GM12878 (cell line): ENCODE measurements around the gene LPGAT1. TPM values are rescaled to one million over a fixed set of nuclear protein-coding genes. Genes with fewer than 3 reads are reported as not detected.

ENCODE experiments used
- ATAC-seq: fragments of 200-7000 bp; cut with Tn5 transposase; 3 replicates; pipeline ENCODE4 v1.9.1; 2020; ENCODE audit warnings: mild to moderate bottlenecking, moderate library complexity
- BruUV-seq: library from RNA; stranded (reverse); fragments of 400-500 nt; replicated peaks from 2 replicates; lab custom pipeline; 2021; lab: Mats Ljungman, UMichigan
- CTCF ChIA-PET: fragments of 300-600 bp; sonication (Branson Sonifier 250); formaldehyde crosslinking; extraction: SDS; loops from one replicate; lab custom pipeline; 2021; ENCODE audit warnings: inconsistent platforms; lab: Yijun Ruan, JAX
- POLR2A ChIA-PET: fragments of 350-600 bp; formaldehyde crosslinking; extraction: SDS; loops from one replicate; lab custom pipeline; 2021; ENCODE audit warnings: inconsistent platforms; lab: Charles Lee
- RAD21 ChIA-PET: fragments of 300-600 bp; sonication (Branson Sonifier 250); formaldehyde crosslinking; loops from one replicate; lab custom pipeline; 2023; ENCODE audit warnings: antibody characterized with exemption; ENCODE audit not compliant: unreplicated experiment; lab: Charles Lee
- SMC1A ChIA-PET: fragments of 300-600 bp; sonication (Branson Sonifier 250); formaldehyde crosslinking; loops from one replicate; lab custom pipeline; 2023; ENCODE audit not compliant: unreplicated experiment, uncharacterized antibody; lab: Charles Lee
- DNase-seq: peaks from one replicate; pipeline ENCODE4 v3.0.0-alpha.2; 2011; ENCODE audit warnings: low read depth, low spot score
- FAIRE-seq: peaks from 3 replicates; lab custom pipeline; 2011; peaks lifted over from hg19 to GRCh38; lab: Jason Lieb, UNC
- H2AFZ ChIP-seq: 2 replicates; pipeline ENCODE4 v1.6.0; 2011; ENCODE audit warnings: low read depth, low read length, control low read depth; ENCODE audit not compliant: control insufficient read depth
- H3K27ac ChIP-seq: 2 replicates; pipeline ENCODE4 v1.5.1; 2011; ENCODE audit warnings: control low read depth; ENCODE audit not compliant: control insufficient read depth, insufficient read depth
- H3K27me3 ChIP-seq, 2 experiments: replicated peaks in 1 of 2; 2 replicates each; pipeline versions ENCODE4 v1.6.0 to v1.6.1; 2011; ENCODE audit warnings: low read length in 1 of 2; ENCODE audit not compliant: control insufficient read depth in 2 of 2, insufficient read depth in 2 of 2
- H3K36me3 ChIP-seq, 2 experiments: 2 replicates each; pipeline ENCODE4 v1.5.1; 2011; ENCODE audit warnings: low read length in 1 of 2; ENCODE audit not compliant: control insufficient read depth in 2 of 2, insufficient read depth in 2 of 2
- H3K4me1 ChIP-seq: 2 replicates; pipeline ENCODE4 v1.6.1; 2011; ENCODE audit warnings: mild to moderate bottlenecking, low read length, moderate library complexity, mixed read lengths; ENCODE audit not compliant: control insufficient read depth, insufficient read depth
- H3K4me2 ChIP-seq: 2 replicates; pipeline ENCODE4 v1.6.0; 2011; ENCODE audit warnings: control low read depth; ENCODE audit not compliant: control insufficient read depth, insufficient read depth
- H3K4me3 ChIP-seq: fragments of 200-600 bp; sonication (generic); 2 replicates; pipeline ENCODE4 v1.5.1; 2016
- H3K79me2 ChIP-seq: 2 replicates; pipeline ENCODE4 v1.6.0; 2011; ENCODE audit warnings: low read length; ENCODE audit not compliant: control insufficient read depth, insufficient read depth
- H3K9ac ChIP-seq: 2 replicates; pipeline ENCODE4 v1.8.0; 2011; ENCODE audit warnings: low read length, control low read depth, mixed read lengths; ENCODE audit not compliant: control insufficient read depth, insufficient read depth
- H3K9me3 ChIP-seq: replicated peaks from 3 replicates; pipeline ENCODE4 v1.5.1; 2011; ENCODE audit warnings: mild to moderate bottlenecking, low read length; ENCODE audit not compliant: control insufficient read depth, insufficient read depth
- H4K20me1 ChIP-seq: 2 replicates; pipeline ENCODE4 v1.6.0; 2011; ENCODE audit not compliant: control insufficient read depth, insufficient read depth
- CTCF ChIP-seq, 3 experiments: IDR thresholded peaks in 2 of 3; conservative IDR thresholded peaks in 1 of 3; 2 replicates each; pipeline ENCODE4 v1.5.1; 2011; ENCODE audit warnings: low read depth in 3 of 3, low read length in 3 of 3, mild to moderate bottlenecking in 3 of 3, control low read depth in 2 of 3, moderate library complexity in 2 of 3, inconsistent platforms in 1 of 3, mixed read lengths in 1 of 3; ENCODE audit not compliant: control insufficient read depth in 2 of 3, insufficient read depth in 1 of 3; ENCODE audit errors: extremely low read depth in 1 of 3
- ETV6 ChIP-seq, 2 experiments: fragments of 450-650 bp in 1 of 2; IDR thresholded peaks in 1 of 2; conservative IDR thresholded peaks in 1 of 2; 2 replicates each; pipeline ENCODE4 v1.6.1; 2014; ENCODE audit warnings: antibody characterized with exemption in 1 of 2, borderline replicate concordance in 1 of 2, low read depth in 1 of 2, mild to moderate bottlenecking in 1 of 2, moderate library complexity in 1 of 2
- HCFC1 ChIP-seq: fragments of 150-350 bp; IDR thresholded peaks from 2 replicates; pipeline ENCODE4 v1.6.1; 2014; ENCODE audit warnings: low read length
- HDAC6 ChIP-seq: fragments of 200-600 bp; sonication (generic); IDR thresholded peaks from one replicate; pipeline ENCODE4 v1.8.0; 2017; ENCODE audit warnings: antibody characterized with exemption; ENCODE audit not compliant: unreplicated experiment
- NBN ChIP-seq: fragments of 450-650 bp; IDR thresholded peaks from 2 replicates; pipeline ENCODE4 v1.6.1; 2016
- NFIC ChIP-seq: IDR thresholded peaks from 2 replicates; pipeline ENCODE4 v1.6.1; 2012; ENCODE audit warnings: low read depth, mild to moderate bottlenecking, inconsistent platforms, low read length, moderate library complexity
- NRF1 ChIP-seq: conservative IDR thresholded peaks from 2 replicates; pipeline ENCODE4 v1.6.1; 2011; ENCODE audit warnings: mild to moderate bottlenecking, low read depth, low read length, improper control_type of control experiment
- SIX5 ChIP-seq: IDR thresholded peaks from 2 replicates; pipeline ENCODE4 v1.6.1; 2011; ENCODE audit warnings: mild to moderate bottlenecking, low read depth, low read length, moderate library complexity; ENCODE audit not compliant: severe bottlenecking
- SREBF2 ChIP-seq: IDR thresholded peaks from 2 replicates; pipeline ENCODE4 v1.6.1; 2012; ENCODE audit warnings: mild to moderate bottlenecking, low read length
- SUPT20H ChIP-seq: IDR thresholded peaks from 2 replicates; pipeline ENCODE4 v1.6.1; 2011; ENCODE audit warnings: low read depth, mild to moderate bottlenecking, low read length, moderate library complexity, borderline replicate concordance; ENCODE audit not compliant: control insufficient read depth
- TBL1XR1 ChIP-seq: IDR thresholded peaks from 2 replicates; pipeline ENCODE4 v1.6.1; 2012; ENCODE audit warnings: low read depth, low read length, improper control_type of control experiment
- TCF7 ChIP-seq: IDR thresholded peaks from 2 replicates; pipeline ENCODE4 v1.6.1; 2014; ENCODE audit warnings: antibody characterized with exemption, borderline replicate concordance
- USF2 ChIP-seq: IDR thresholded peaks from 2 replicates; pipeline ENCODE4 v1.6.1; 2011; ENCODE audit warnings: low read depth, low read length, improper control_type of control experiment, borderline replicate concordance
- WGBS: methylation state at CpG from one replicate; pipeline ENCODE4 v1.1.6; 2016; ENCODE audit warnings: low lambda C conversion rate; ENCODE audit not compliant: insufficient replicate concordance, insufficient coverage; ENCODE audit errors: missing lambda C conversion rate; 5-methylcytosine and 5-hydroxymethylcytosine counted together
- in situ Hi-C: fragments of 300-500 bp; cut with MboI; formaldehyde crosslinking; loops from 9 replicates; pipeline ENCODE4 v1.14.3; 2018; ENCODE audit warnings: mixed read lengths
- intact Hi-C: fragments of 100-400 bp; cut with micrococcal nuclease; formaldehyde crosslinking; loops from one replicate; pipeline ENCODE4 v1.14.2; 2022; ENCODE audit not compliant: unreplicated experiment
- polyA plus RNA-seq, 11 experiments: library from polyadenylated mRNA; depleted of rRNA in 4 of 11; unstranded in 6 of 11; stranded (reverse) in 5 of 11; fragments of >200 nt; fragmentation: Nextera tagmentation in 4 of 11; fragmentation: Illumina TruSeq in 1 of 11; extraction: Ambion mirVana in 4 of 11; extraction: Trizol in 1 of 11; gene quantifications; 1 replicate in 1 of 11; 2 replicates in 10 of 11; pipeline versions ENCODE4 v1.2.1 to v1.2.3, GENCODE V29; 2011 to 2016; ENCODE audit warnings: inconsistent platforms in 2 of 11, missing spikeins in 2 of 11, low read depth in 1 of 11
- total RNA-seq, 4 experiments: library from RNA; depleted of rRNA in 3 of 4; stranded (reverse); fragments of >200 nt in 3 of 4; fragmentation: Illumina TruSeq in 1 of 4; extraction: Trizol in 1 of 4; gene quantifications; 2 replicates each; pipeline versions ENCODE4 v1.2.1 to v1.2.3, GENCODE V29; 2013 to 2021
- TF ChIP-seq, protein P1 (sequence below): fragments of 450-650 bp; formaldehyde crosslinking; IDR thresholded peaks from 2 replicates; pipeline ENCODE4 v1.4.0; 2022; ENCODE audit warnings: mild to moderate bottlenecking, moderate library complexity

LPGAT1 gene
- total and polyA plus RNA-seq, 10 of the 15 experiments (the other 5 are each of a cell fraction or from before 2014, with no cell fraction given) = 5.8 to 40.6 (median 19.2) TPM

GRCh38 chr1:211714154-211714553, 116.4 kb downstream of the LPGAT1 start:
- POLR2A ChIA-PET = no interaction called here
- RAD21 ChIA-PET = no interaction called here
- SMC1A ChIA-PET = no interaction called here

More at GRCh38 chr1:211714154-211714553, 116.4 kb downstream of the LPGAT1 start:
- ATAC-seq = no peak
- no TSS peak for BruUV-seq
- in situ Hi-C loops (no loop called here), intact Hi-C loops (no loop called here)
- Histone ChIP-seq H3K27ac (no peak overlapping the region), H3K9me3 (no peaks in the 10 kb centered on the region; the same call in 2 of the 3 replicates), H3K27me3 (no peaks in the 10 kb centered on the region), H3K36me3 (no peaks in the 10 kb centered on the region), H3K4me2 (no peak overlapping the region), H3K9ac (no peak overlapping the region), H3K4me3 (no peak overlapping the region), H3K79me2 (no peaks in the 10 kb centered on the region), H2AFZ (no peak overlapping the region), H3K4me1 (no peaks in the 10 kb centered on the region), H4K20me1 (no peaks in the 10 kb centered on the region)
- 87% methylated on average over 5 of the region's 5 CpGs for WGBS
- DNase-seq = no peak
- TF ChIP-seq NFIC = no peak
- no peak for TF ChIP-seq TCF7
- TF ChIP-seq SUPT20H = no peak
- no peak for TF ChIP-seq SIX5
- TF ChIP-seq CTCF (IDR thresholded peaks at IDR 0.05 in 2 of 3, conservative IDR thresholded peaks at IDR 0.05 in 1 of 3; ENCODE audit: control insufficient read depth in 2 of 3, extremely low read depth in 1 of 3, insufficient read depth in 1 of 3, low read depth in 3 of 3, low read length in 3 of 3) = no peak
- TF ChIP-seq, protein P1, sequence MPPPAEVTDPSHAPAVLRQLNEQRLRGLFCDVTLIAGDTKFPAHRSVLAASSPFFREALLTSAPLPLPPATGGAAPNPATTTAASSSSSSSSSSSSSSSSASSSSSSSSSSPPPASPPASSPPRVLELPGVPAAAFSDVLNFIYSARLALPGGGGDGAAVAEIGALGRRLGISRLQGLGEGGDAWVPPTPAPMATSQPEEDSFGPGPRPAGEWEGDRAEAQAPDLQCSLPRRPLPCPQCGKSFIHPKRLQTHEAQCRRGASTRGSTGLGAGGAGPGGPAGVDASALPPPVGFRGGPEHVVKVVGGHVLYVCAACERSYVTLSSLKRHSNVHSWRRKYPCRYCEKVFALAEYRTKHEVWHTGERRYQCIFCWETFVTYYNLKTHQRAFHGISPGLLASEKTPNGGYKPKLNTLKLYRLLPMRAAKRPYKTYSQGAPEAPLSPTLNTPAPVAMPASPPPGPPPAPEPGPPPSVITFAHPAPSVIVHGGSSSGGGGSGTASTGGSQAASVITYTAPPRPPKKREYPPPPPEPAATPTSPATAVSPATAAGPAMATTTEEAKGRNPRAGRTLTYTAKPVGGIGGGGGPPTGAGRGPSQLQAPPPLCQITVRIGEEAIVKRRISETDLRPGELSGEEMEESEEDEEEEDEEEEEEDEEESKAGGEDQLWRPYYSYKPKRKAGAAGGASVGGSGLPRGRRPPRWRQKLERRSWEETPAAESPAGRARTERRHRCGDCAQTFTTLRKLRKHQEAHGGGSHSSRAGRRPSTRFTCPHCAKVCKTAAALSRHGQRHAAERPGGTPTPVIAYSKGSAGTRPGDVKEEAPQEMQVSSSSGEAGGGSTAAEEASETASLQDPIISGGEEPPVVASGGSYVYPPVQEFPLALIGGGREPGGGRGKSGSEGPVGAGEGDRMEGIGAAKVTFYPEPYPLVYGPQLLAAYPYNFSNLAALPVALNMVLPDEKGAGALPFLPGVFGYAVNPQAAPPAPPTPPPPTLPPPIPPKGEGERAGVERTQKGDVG (CRISPR knock-in tag) = no peak
- no peak for TF ChIP-seq SREBF2
- no peak for TF ChIP-seq HCFC1
- TF ChIP-seq NBN = no peak
- TF ChIP-seq USF2 = no peak
- no peak for TF ChIP-seq HDAC6
- no peak for TF ChIP-seq TBL1XR1
- no peak for TF ChIP-seq NRF1
- no peak for TF ChIP-seq ETV6 (conservative IDR thresholded peaks at IDR 0.05 in 1 of 2, IDR thresholded peaks at IDR 0.05 in 1 of 2; ENCODE audit: borderline replicate concordance in 1 of 2, low read depth in 1 of 2)
- CTCF ChIA-PET = no interaction called here
- no peak for FAIRE-seq
